Choroid plexus epithelial cell (primary cell): Measurements from ENCODE around the gene ZSCAN30.
A peak's percentile ranks its signal among the peaks of the same experiment; 100 is the strongest.

Experiments used
- DNase-seq: peaks from one replicate; pipeline ENCODE4 v3.0.0-alpha.2; 2010; ENCODE audit warnings: low read depth
- H3K4me3 ChIP-seq: 2 replicates; pipeline ENCODE4 v1.5.1; 2011; ENCODE audit warnings: low read depth, mild to moderate bottlenecking, control low read depth, low read length, moderate library complexity
- TF ChIP-seq, protein P1 (sequence below): conservative IDR thresholded peaks from 2 replicates; pipeline ENCODE4 v1.5.1; 2011; ENCODE audit warnings: low read depth, mild to moderate bottlenecking, control low read depth, inconsistent platforms, low read length, moderate library complexity

Gene ZSCAN30

GRCh38 chr18:35328868-35329267 is 38.8 kb upstream of the ZSCAN30 start:
- no peak overlapping the region for H3K4me3 ChIP-seq
- no peak for DNase-seq
- TF ChIP-seq, protein P1, sequence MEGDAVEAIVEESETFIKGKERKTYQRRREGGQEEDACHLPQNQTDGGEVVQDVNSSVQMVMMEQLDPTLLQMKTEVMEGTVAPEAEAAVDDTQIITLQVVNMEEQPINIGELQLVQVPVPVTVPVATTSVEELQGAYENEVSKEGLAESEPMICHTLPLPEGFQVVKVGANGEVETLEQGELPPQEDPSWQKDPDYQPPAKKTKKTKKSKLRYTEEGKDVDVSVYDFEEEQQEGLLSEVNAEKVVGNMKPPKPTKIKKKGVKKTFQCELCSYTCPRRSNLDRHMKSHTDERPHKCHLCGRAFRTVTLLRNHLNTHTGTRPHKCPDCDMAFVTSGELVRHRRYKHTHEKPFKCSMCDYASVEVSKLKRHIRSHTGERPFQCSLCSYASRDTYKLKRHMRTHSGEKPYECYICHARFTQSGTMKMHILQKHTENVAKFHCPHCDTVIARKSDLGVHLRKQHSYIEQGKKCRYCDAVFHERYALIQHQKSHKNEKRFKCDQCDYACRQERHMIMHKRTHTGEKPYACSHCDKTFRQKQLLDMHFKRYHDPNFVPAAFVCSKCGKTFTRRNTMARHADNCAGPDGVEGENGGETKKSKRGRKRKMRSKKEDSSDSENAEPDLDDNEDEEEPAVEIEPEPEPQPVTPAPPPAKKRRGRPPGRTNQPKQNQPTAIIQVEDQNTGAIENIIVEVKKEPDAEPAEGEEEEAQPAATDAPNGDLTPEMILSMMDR = no peak

DNA sequence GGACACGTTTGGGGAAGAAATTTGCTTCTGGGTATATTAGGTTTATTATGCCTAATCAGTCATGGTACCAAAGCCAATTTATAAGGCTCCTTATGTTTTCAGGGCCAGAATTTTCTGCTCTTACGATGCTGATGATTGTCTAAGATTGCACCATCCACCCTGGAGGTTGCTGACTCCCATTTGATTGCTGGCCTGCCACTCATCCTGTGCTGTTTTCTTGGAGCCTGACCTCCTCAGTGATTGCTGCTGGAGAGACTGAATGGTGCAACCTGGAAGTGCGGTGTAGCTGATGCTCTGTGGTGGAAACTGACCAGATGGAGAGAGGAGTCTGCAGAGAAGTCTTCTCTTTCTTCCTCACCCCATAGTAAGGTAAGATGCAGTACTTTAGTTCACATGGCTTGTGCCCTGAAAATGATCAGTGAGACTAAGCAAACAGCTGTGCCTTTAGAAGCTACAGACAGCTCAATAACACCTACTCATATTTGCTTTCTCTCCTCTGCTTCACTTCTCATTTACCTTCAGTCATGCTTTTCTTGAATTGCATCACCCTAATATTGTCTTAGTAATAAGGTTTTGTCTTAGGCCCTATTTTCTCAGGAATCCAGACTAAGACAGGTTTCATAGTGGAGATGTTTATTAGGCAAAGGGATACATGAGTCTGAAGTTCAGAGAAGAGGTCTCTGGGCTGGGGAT is 36.8 kb upstream of the ZSCAN30 start:
- no peak for DNase-seq
- TF ChIP-seq, protein P1 = no peak
- H3K4me3 ChIP-seq = no peak overlapping the region

DNA sequence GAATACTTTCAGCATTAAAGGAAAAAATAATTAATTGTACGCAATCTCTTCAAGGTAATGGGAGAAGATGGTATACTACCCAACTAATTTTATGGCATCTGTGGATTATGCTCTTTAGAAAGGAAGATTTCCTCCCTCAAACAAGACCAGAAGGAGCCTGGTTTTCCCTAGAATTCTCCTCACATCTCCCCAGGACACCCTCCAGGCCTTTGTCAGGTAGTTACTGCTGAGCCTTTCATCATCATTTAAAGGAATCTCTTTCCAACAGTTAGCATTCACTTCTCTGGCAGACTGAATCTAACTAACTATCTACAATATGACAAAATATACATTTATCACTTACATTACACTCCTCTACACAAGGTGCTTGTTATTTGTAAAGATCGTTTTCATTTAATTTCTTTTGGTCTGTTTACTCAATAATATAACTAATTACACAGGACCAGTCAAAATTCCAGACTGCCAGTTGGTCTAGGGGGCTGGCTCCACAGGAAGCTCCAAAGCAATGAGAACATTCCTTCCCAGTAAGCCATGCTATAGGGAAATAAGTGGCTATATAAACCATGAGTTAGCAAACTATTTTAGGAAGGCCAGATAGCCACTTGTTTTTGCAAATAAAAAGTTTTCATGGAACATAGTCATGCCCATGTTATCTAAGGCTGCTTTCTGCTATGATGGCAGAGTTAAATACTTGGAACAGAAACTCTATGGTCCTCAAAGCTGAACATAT is 35.1 kb upstream of the ZSCAN30 start:
- DNase-seq = peak; percentile 12
- TF ChIP-seq, protein P1 = no peak

GRCh38 chr18:35322486-35323458 is 32.7 kb upstream of the ZSCAN30 start:
- H3K4me3 ChIP-seq = no peak overlapping the region
- no peak for DNase-seq
- TF ChIP-seq, protein P1 = no peak

More for the DNA sequence above, 35.1 kb upstream of the ZSCAN30 start:
- H3K4me3 ChIP-seq = no peak overlapping the region

GRCh38 chr18:35311496-35311895 is 21.5 kb upstream of the ZSCAN30 start:
- H3K4me3 ChIP-seq = no peak overlapping the region
- peak; percentile 36 for DNase-seq
- TF ChIP-seq, protein P1 = no peak

DNA sequence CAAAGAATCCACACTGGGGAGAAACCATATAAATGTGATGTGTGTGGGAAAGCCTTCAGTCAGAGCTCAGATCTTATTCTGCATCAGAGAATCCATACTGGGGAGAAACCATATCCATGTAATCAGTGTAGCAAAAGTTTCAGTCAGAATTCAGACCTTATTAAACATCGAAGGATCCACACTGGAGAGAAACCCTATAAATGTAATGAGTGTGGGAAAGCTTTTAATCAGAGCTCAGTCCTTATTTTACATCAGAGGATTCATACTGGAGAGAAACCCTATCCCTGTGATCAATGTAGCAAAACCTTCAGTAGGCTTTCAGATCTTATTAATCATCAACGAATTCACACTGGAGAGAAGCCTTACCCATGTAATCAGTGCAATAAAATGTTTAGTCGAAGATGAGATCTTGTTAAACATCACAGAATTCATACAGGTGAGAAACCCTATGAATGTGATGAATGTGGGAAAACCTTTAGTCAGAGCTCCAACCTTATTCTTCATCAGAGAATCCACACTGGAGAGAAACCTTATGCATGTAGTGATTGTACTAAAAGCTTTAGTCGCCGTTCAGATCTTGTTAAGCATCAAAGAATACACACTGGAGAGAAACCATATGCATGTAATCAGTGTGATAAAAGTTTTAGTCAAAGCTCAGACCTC is 16.7 kb upstream of the ZSCAN30 start:
- TF ChIP-seq, protein P1 = no peak
- no peak overlapping the region for H3K4me3 ChIP-seq
- DNase-seq = no peak
